ENCODE results near the gene THOC6. TPM values are rescaled to one million over a fixed set of nuclear protein-coding genes. Genes with fewer than 3 reads are reported as not detected.
"Not testable (repeated sequence)": the region's sequence is repeated elsewhere in the genome, so short reads cannot be mapped to it uniquely, and the experiment has no call there.

THOC6 gene
- total RNA-seq, 2 donors from 2014 or later: 22.9 to 28.0 TPM

DNA sequence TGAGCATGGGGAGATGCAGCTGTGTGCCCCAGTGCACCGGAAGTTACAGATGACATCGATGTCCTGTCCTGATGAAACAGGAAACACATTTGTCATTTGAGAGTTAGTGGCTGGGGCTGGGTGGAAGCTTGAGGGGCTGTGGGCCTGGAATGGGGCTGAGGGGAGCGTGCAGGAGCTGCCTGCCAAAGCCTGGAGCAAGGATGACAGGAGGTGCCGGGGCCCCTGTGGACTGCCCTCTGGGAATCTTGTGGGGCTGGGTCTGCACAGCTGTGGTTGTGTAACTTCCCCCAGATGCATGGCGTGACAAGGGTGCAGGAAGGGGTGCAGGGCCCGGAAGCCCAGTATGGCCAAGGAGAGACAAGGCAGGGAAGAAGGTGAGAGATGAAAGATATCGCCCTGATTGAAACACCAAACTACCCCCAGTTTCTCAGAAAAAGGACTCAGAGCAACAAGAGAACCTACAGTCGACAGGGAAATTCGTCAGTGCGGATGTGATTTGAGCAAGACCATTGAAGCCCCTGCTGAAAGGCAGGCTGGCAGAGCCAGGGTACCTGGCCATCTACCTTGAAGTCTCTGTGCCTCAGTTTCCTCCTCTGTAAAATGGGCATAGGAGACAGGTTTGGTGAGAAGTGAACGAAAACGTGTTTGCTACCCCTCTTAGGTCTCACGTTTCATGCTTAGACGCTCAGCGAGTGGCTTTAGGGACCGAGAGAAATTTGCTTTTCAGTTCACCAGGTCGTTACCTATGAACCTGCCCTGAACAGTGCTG is 31.3 kb downstream of the THOC6 start:
- Histone ChIP-seq H3K4me1 (replicated peaks) (peaks cover 7% of the 10 kb centered on the region), H3K9me3 (no peaks in the 10 kb centered on the region), H3K4me3 (no peak overlapping the region), H3K36me3 (no peaks in the 10 kb centered on the region), H3K27me3 (replicated peaks; ENCODE audit: insufficient read depth) (no peaks in the 10 kb centered on the region), H3K27ac (no peak overlapping the region)
- 80% methylated on average over 17 of the region's 17 CpGs for WGBS
- intact Hi-C loops (cut with DNase I): loop anchor here (5.0 kb wide), 1 partner anchor 72 kb away; no protein-coding TSS in a partner anchor
- no peak for DNase-seq (ENCODE audit: low spot score)
- no peak for TF ChIP-seq POLR2A (IDR thresholded peaks at IDR 0.05)
- TF ChIP-seq, protein P1, sequence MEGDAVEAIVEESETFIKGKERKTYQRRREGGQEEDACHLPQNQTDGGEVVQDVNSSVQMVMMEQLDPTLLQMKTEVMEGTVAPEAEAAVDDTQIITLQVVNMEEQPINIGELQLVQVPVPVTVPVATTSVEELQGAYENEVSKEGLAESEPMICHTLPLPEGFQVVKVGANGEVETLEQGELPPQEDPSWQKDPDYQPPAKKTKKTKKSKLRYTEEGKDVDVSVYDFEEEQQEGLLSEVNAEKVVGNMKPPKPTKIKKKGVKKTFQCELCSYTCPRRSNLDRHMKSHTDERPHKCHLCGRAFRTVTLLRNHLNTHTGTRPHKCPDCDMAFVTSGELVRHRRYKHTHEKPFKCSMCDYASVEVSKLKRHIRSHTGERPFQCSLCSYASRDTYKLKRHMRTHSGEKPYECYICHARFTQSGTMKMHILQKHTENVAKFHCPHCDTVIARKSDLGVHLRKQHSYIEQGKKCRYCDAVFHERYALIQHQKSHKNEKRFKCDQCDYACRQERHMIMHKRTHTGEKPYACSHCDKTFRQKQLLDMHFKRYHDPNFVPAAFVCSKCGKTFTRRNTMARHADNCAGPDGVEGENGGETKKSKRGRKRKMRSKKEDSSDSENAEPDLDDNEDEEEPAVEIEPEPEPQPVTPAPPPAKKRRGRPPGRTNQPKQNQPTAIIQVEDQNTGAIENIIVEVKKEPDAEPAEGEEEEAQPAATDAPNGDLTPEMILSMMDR (IDR thresholded peaks at IDR 0.05): no peak
- no peak for TF ChIP-seq POLR2AphosphoS5 (IDR thresholded peaks at IDR 0.05)

DNA sequence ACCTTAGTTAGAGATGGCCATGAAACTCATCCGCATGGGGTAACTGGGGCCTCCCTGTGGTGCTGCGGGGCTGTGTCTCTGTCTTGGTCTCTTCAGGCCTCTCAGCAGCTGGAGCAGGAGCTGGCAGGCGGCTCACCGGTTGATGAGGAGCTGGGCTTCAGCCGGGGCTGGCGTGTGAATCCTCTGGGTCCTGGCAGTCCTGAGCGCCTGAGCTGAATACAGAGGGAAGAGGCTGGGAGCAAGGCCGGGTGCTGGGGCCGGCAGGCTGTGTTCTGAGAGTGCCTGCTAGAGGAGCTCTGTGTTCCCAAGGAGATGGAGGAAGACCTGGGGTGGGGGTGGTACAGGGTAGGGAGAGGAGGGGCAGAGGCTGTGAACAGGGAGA is 31.9 kb downstream of the THOC6 start:
- H3K27me3 ChIP-seq (replicated peaks; ENCODE audit: insufficient read depth); H3K9me3 ChIP-seq; H3K36me3 ChIP-seq; DNase-seq (ENCODE audit: low spot score); H3K27ac ChIP-seq; H3K4me3 ChIP-seq; H3K4me1 ChIP-seq (replicated peaks): not testable (repeated sequence)
- WGBS: 62% methylated on average over 9 of the region's 9 CpGs
- intact Hi-C loops (cut with DNase I): loop anchor here (5.0 kb wide), 1 partner anchor 72 kb away; no protein-coding TSS in a partner anchor

DNA sequence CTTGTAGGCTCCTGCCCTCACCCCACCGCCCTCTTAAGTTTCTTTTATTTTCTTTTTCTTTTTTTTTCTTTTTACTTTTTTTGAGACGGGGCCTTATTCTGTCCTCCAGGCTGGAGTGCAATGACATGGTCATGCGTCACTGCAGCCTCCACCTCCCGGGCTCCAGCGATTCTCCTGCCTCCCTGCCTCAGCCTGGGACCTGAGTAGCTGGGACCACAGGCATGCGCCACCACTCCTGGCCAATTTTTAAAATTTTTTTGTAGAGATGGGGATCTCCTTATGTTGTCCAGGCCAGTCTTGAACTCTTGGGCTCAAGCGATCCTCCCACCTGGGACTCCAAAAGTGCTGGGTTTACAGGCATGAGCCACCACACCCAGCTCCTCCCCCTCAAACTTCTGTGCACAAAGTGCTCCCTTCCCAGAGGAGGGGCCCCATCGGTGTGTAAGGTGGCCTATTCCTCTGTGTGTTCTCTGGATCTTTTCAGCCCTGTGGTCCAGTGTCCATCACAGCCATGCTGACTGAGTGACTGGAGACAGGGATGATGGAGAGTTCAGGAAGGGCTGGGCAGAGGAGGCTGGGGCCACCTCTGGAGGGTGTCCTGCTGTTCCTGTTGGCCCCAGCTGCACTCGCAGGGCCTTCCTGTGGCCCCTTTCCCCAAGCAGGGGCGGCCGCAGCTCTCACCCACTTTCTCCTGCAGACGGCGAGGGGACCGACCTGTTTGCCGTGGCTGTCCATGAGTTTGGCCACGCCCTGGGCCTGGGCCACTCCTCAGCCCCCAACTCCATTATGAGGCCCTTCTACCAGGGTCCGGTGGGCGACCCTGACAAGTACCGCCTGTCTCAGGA is 32.7 kb downstream of the THOC6 start:
- no peaks in the 10 kb centered on the region for H3K9me3 ChIP-seq
- H3K36me3 ChIP-seq: no peaks in the 10 kb centered on the region
- H3K4me1 ChIP-seq (replicated peaks): peaks cover 7% of the 10 kb centered on the region
- no peak overlapping the region for H3K27ac ChIP-seq
- WGBS: 86% methylated on average over 19 of the region's 19 CpGs
- TF ChIP-seq, protein P1 (IDR thresholded peaks at IDR 0.05): no peak
- TF ChIP-seq POLR2AphosphoS5 (IDR thresholded peaks at IDR 0.05): no peak
- TF ChIP-seq POLR2A (IDR thresholded peaks at IDR 0.05): no peak
- no peaks in the 10 kb centered on the region for H3K27me3 ChIP-seq (replicated peaks; ENCODE audit: insufficient read depth)
- no peak for DNase-seq (ENCODE audit: low spot score)
- intact Hi-C loops (cut with DNase I): loop anchor here (5.0 kb wide), 1 partner anchor 71 kb away; no protein-coding TSS in a partner anchor
- H3K4me3 ChIP-seq: no peak overlapping the region

DNA sequence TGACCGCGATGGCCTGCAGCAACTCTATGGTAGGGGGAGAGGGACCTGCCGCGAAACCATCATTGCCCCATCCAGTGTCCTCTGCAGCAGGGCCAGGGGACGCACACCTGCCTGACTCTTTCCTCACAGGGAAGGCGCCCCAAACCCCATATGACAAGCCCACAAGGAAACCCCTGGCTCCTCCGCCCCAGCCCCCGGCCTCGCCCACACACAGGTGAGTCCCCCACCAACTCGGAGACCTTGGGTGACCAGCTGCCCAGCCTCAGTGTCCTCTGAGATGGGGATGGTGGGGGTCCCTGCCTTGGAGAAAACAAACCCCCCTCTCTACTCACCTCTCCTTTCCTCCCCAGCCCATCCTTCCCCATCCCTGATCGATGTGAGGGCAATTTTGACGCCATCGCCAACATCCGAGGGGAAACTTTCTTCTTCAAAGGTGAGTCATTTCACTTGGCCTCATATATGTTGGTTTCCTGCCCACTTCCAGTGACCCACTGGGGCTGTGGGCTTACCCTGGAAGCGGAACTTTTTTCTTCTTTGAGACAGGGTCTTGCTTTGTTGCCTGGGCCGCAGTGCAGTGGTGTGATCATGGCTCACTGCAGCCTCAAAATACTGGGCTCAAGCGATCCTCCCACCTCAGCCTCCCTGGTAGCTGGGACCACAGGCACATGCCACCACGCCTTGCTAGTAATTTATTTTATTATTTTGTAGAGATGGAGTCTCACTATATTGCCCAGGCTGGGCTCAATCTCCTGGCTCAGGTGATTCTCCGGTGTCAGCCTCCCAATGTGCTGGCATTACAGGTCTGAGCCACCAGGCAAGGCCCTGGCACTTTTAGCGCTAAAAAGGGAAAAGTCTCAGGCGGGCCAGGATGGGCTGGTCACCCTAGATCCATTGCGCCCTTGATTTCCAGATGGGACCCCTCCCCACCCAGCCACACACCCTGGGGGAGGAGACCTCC is 33.6 kb downstream of the THOC6 start:
- Histone ChIP-seq H3K27me3 (replicated peaks; ENCODE audit: insufficient read depth) (no peaks in the 10 kb centered on the region), H3K27ac (no peak overlapping the region), H3K4me3 (no peak overlapping the region), H3K9me3 (no peaks in the 10 kb centered on the region), H3K4me1 (replicated peaks) (peaks cover 7% of the 10 kb centered on the region), H3K36me3 (no peaks in the 10 kb centered on the region)
- DNase-seq (ENCODE audit: low spot score): no peak
- intact Hi-C loops (cut with DNase I): loop anchor here (5.0 kb wide), 1 partner anchor 70 kb away; no protein-coding TSS in a partner anchor
- WGBS: 94% methylated on average over 20 of the region's 22 CpGs
- TF ChIP-seq POLR2A (IDR thresholded peaks at IDR 0.05): no peak
- TF ChIP-seq, protein P1 (IDR thresholded peaks at IDR 0.05): no peak
- TF ChIP-seq POLR2AphosphoS5 (IDR thresholded peaks at IDR 0.05): no peak
